GM18519 (cell line): ENCODE data around the gene NOS1.

Experiments
- ATAC-seq: cut with Tn5 transposase; IDR thresholded peaks from one replicate; pipeline ENCODE4 v1.9.1; 2021; ENCODE audit warnings: mild to moderate bottlenecking, moderate library complexity; ENCODE audit not compliant: unreplicated experiment, low FRiP score

The NOS1 gene

GRCh38 chr12:117365049-117365616 is 3.7 kb upstream of the NOS1 start:
- ATAC-seq: no peak

GRCh38 chr12:117363953-117364486 is 2.6 kb upstream of the NOS1 start:
- no peak for ATAC-seq

- ATAC-seq: no peak
These were observed 1.7 kb upstream of the NOS1 start for GRCh38 chr12:117363056-117363662.

- no peak for ATAC-seq
These were observed 965 bp upstream of the NOS1 start for GRCh38 chr12:117362391-117362790.

- no peak for ATAC-seq
These were observed 479 bp upstream of the NOS1 start for GRCh38 chr12:117361905-117362304.

GRCh38 chr12:117360551-117361346 is 677 bp downstream of the NOS1 start:
- no peak for ATAC-seq

GRCh38 chr12:117360222-117360550 is 1.2 kb downstream of the NOS1 start:
- ATAC-seq: no peak

- ATAC-seq: no peak
These were observed 2.2 kb downstream of the NOS1 start for GRCh38 chr12:117359029-117359845.

GRCh38 chr12:117356048-117356447 is 5.4 kb downstream of the NOS1 start:
- no peak for ATAC-seq

GRCh38 chr12:117352883-117353282 is 8.5 kb downstream of the NOS1 start:
- ATAC-seq: no peak

GRCh38 chr12:117352206-117352605 is 9.2 kb downstream of the NOS1 start:
- ATAC-seq: no peak

- ATAC-seq: no peak
These were observed 11.3 kb downstream of the NOS1 start for GRCh38 chr12:117350140-117350539.

- ATAC-seq: no peak
These were observed 13.8 kb downstream of the NOS1 start for GRCh38 chr12:117347588-117347987.

GRCh38 chr12:117344716-117345115 is 16.7 kb downstream of the NOS1 start:
- ATAC-seq: no peak

- ATAC-seq: no peak
These were observed 17.6 kb downstream of the NOS1 start for GRCh38 chr12:117343849-117344248.

GRCh38 chr12:117343296-117343695 is 18.1 kb downstream of the NOS1 start:
- ATAC-seq: no peak

- no peak for ATAC-seq
These were observed 18.7 kb downstream of the NOS1 start for GRCh38 chr12:117342682-117343081.

- no peak for ATAC-seq
These were observed 19.2 kb downstream of the NOS1 start for GRCh38 chr12:117342247-117342646.

- ATAC-seq: no peak
These were observed 22.3 kb downstream of the NOS1 start for GRCh38 chr12:117339104-117339503.

GRCh38 chr12:117334855-117335587 is 26.4 kb downstream of the NOS1 start:
- ATAC-seq: no peak
